Epithelial cell of esophagus (primary cell): ENCODE measurements around the gene CDX2.

ENCODE experiments used
- DNase-seq: peaks from one replicate; pipeline ENCODE4 v3.0.0; 2010; ENCODE audit warnings: low read depth
- H3K4me3 ChIP-seq: 2 replicates; pipeline ENCODE4 v1.5.1; 2011; ENCODE audit warnings: mild to moderate bottlenecking, low read length, control low read depth
- TF ChIP-seq, protein P1 (sequence below): IDR thresholded peaks from 2 replicates; pipeline ENCODE4 v1.5.1; 2011; ENCODE audit warnings: low read depth, mild to moderate bottlenecking, low read length, control low read depth, inconsistent platforms; ENCODE audit not compliant: insufficient read depth; ENCODE audit errors: missing control alignments

Gene CDX2

DNA sequence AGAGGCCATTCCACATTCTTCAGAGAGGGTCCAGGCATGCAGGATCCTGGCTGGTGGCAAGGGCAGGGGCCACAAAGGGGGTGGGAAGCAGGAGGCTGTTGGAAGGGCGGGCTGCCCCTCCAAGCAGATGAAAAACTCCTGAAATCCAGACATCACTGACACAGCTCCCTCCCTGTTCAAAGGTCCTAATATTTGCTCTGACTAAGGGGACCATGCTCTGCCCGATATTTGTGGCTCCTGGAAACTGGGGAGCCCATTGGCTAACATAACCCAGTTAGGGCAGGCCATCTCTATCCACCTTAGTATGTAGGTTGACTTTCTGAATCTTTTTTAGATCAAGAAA, 3.3 kb upstream of the CDX2 start:
- TF ChIP-seq, protein P1, sequence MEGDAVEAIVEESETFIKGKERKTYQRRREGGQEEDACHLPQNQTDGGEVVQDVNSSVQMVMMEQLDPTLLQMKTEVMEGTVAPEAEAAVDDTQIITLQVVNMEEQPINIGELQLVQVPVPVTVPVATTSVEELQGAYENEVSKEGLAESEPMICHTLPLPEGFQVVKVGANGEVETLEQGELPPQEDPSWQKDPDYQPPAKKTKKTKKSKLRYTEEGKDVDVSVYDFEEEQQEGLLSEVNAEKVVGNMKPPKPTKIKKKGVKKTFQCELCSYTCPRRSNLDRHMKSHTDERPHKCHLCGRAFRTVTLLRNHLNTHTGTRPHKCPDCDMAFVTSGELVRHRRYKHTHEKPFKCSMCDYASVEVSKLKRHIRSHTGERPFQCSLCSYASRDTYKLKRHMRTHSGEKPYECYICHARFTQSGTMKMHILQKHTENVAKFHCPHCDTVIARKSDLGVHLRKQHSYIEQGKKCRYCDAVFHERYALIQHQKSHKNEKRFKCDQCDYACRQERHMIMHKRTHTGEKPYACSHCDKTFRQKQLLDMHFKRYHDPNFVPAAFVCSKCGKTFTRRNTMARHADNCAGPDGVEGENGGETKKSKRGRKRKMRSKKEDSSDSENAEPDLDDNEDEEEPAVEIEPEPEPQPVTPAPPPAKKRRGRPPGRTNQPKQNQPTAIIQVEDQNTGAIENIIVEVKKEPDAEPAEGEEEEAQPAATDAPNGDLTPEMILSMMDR, result no peak
- no peak overlapping the region for H3K4me3 ChIP-seq
- DNase-seq, result no peak

DNA sequence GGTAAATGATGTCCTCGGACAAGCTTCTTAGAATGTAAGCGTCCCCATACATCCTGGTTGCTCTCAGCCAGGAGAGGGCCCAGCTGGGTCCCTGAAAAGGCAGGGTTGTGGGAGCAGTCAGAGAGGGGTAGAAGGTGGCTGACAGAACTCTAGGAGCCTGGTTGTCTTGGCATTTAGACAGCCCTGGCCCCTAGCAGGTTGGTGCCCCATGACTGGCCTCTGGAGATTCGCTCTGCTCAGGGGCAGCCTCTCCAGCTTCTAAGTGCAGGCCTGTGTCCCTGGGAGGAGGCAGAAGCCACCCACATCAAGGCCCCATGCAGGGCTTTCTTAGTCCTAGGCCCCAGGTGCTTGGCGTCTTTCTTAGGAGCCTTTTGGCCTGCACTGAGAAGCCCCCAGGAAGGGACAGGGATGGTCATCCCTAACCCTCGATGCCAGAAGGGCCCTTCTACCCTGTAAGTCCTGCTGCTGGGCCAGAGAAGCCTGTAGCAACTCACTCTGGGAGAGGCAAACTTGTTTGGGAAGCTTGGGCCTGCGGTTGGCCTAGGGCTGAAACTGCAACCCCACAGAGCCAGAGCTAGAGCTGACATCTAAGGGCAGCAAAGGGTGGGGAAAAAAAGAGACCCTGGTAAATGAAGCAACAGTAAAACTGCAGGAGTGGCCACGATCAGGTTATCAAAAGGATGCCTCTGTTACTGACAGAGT, 2.8 kb upstream of the CDX2 start:
- no peak for DNase-seq
- TF ChIP-seq, protein P1, result no peak

DNA sequence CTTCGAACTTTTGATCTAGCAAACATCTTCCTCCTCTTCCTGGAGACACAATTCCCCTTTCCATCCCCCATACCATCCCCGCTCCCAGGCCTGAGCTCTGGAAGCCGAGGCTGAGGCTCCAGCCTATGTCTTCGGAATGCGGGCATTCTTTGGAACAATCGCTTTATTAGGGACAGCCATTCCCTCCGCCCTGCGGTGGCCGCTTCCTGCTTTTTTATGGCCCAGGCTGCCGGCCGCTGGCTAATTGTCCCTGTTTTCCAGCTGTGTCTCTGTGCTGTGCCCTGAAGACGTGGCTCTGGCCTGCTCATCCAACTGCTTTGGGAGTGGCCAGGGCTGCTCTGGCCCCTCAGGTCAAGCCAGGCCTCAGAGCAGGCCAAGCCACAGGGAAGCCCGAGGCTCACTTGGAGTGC, 2.1 kb upstream of the CDX2 start:
- no peak overlapping the region for H3K4me3 ChIP-seq
- DNase-seq, result no peak
- TF ChIP-seq, protein P1, result no peak

More for the DNA sequence above, 2.8 kb upstream of the CDX2 start:
- no peak overlapping the region for H3K4me3 ChIP-seq

DNA sequence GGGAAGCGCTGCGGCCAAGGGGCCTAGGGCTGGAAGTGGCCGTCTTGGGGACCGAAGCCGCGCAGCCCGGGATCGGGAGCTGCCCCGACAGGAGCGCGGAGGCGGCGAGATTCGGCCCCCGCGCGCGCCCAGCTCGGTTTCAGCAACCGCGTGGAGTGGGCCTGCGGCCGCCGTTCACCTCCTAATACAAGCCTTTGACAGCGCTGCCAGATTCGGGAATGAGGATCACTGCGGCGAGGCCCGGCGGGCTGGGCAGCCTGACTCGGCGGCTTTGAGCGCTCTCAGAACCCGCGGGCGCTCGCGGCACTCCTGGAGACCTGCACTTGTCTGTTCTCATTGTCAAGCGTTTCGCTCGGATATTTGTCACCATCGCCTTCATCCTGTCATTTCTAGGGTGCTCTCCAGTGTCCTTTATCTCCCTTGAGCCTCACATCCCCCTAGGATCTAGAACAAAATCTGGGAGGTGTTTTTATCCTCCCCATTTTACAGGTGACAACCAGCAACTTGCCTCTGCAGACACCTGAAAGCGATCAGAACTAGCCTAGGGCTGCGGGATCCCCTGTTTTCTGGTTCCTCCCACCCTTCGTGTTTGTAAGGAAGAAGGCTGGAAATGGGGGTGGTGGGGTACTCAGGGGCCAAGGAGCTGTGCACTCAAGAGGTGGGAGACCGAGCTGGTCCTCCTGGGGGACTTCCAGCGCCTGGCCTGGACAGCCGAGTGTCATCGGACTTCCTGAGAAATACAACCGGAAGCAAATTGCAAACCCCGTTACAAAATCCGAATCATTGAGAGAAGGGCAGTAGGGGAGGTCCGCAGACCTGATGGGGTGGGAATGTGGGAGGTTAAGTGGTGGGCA, 1.5 kb upstream of the CDX2 start:
- TF ChIP-seq, protein P1, result no peak
- no peak overlapping the region for H3K4me3 ChIP-seq
- no peak for DNase-seq

DNA sequence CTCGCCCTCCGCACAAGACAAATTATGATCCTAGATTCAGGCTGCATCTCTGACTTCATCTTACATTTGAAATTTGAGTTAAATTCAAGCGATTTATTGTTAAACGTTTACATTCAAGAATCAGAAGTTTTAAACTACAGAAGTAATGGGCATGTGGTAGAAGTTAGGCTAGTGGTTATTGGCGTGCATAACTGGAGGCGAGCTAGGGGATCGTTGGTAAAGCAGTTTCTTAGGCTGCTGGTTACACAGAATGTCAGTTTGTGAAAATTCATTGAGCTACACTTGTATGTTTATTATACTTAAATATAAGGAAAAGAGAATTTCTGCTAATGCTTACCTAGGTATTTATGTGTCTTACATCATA, 733 bp upstream of the CDX2 start:
- TF ChIP-seq, protein P1, result no peak
- no peak overlapping the region for H3K4me3 ChIP-seq
- no peak for DNase-seq

DNA sequence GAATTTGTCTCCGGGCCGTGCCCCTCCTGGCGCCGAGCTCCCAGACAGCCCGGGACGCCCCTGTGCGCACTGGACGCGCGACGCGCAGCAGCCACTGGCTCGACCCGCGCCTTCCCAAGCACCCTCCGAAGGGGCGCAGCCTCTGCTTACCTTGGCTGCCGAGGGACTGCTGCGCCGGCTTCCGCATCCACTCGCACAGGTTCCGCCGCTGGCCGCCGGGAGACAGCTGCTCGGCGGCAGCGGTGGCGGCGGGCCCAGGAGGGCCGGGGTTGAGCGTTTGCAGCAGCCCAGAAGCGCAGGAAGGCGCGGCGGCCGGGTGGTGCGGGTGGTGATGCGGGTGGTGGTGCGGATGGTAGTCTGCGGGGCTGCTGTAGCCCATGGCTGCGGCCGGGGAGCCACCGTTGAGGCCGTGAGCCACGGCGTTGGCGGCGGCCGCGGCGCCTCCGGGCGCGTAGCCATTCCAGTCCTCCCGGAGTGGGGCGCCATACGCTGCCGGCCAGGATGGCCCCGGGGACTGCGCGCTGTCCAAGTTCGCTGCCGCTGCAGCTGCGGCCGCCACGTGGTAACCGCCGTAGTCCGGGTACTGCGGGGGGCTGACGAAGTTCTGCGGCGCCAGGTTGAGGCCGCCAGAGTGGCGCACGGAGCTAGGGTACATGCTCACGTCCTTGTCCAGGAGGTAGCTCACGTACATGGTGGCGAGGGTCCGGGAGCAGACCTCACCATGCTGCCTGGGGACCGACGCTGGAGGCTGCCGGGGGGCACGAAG, 616 bp downstream of the CDX2 start:
- no peak for DNase-seq
- no peak overlapping the region for H3K4me3 ChIP-seq
- TF ChIP-seq, protein P1, result no peak
